ENCODE data around the gene FCSK.

The FCSK gene

DNA sequence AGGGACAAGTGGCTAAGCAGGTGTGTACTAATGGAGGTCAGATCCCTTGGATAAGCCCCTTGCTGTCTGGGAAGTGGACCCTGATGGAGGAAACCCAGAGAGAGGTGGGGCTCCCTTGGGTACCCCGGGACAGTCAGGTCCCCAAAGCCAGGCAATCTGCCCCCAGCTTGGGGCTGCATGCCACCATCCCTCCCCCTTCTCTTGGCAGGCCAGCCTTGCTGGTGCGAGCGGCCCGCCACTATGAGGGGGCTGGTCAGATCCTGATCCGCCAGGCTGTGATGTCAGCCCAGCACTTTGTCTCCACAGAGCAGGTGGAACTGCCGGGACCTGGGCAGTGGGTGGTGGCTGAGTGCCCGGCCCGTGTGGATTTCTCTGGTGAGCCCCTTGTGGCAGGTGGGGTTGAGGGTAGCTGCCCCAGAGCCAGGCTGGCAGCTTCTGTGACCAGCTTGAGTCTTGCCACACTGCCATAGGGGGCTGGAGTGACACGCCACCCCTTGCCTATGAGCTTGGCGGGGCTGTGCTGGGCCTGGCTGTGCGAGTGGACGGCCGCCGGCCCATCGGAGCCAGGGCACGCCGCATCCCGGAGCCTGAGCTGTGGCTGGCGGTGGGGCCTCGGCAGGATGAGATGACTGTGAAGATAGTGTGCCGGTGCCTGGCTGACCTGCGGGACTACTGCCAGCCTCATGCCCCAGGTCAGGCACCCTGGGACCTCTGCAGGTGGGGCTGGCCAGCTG is 20.1 kb downstream of the FCSK start:
- TF ChIP-seq, protein P1, sequence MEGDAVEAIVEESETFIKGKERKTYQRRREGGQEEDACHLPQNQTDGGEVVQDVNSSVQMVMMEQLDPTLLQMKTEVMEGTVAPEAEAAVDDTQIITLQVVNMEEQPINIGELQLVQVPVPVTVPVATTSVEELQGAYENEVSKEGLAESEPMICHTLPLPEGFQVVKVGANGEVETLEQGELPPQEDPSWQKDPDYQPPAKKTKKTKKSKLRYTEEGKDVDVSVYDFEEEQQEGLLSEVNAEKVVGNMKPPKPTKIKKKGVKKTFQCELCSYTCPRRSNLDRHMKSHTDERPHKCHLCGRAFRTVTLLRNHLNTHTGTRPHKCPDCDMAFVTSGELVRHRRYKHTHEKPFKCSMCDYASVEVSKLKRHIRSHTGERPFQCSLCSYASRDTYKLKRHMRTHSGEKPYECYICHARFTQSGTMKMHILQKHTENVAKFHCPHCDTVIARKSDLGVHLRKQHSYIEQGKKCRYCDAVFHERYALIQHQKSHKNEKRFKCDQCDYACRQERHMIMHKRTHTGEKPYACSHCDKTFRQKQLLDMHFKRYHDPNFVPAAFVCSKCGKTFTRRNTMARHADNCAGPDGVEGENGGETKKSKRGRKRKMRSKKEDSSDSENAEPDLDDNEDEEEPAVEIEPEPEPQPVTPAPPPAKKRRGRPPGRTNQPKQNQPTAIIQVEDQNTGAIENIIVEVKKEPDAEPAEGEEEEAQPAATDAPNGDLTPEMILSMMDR (conservative IDR thresholded peaks at IDR 0.05), result no peak
- no peak overlapping the region for H3K27ac ChIP-seq

DNA sequence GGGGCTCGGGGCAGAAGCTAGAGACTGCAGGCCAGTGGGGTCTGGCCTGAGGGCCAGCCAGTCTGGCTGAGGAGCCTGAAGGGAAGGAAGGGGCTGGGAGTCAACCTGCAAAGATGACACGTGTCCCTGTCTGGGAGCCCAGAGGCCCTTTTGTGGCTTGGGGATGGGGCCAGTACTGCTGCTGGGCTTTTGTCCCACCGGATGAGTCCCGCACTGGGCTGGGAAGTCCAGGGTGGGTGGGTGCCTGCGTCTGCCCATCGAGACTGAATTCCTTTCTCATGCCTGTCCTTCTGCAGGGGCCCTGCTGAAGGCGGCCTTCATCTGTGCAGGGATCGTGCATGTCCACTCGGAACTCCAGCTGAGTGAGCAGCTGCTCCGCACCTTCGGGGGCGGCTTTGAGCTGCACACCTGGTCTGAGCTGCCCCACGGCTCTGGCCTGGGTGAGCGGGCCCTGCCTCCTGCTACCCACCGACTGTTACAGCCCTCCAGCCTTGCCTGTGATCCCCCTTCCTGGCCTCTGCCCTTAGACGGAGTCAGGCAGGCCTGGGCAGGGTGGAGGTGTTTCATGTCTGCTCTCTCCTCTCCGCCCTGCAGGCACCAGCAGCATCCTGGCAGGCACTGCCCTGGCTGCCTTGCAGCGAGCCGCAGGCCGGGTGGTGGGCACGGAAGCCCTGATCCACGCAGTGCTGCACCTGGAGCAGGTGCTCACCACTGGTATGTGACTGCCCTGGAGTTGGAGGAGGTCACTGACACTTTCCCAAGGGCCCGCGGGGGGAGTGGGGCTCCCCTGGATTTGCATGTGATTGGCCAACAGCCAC is 20.9 kb downstream of the FCSK start:
- H3K27ac ChIP-seq, result no peak overlapping the region
- TF ChIP-seq, protein P1 (conservative IDR thresholded peaks at IDR 0.05), result no peak

DNA sequence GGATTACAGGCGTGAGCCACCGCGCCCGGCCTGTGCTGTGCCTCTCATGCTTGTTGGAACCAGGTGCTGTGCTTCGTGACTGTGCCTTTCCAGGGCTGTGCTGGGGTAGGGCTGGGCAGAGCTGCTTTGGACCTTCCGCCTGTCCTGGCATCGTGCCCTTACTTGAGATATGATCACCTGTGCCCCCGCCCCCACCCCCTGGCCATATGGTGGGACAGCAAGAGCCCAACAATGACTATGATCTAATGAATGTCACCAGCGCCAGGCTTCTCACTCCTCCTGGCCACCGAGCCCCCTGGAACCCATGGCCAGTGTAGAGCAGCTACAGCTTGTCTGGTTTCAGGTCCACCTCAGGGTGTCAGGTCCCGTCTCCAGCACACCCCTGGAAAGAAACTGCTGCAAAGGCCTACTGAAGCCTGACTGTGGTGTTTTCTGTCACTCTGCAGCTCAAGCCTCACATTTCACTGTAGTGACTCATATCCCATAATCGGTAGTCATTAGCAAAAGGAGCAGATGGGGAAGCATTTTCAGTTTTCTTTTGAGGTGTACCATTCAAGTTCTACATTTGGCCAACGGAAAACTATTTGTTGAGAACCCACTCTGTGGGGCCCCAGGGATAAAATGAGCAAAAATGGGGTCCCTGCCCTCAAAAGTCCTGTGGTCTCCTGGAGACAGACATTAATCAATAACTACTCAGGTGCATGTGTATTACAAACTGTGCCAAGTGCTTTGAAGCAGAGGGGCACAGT is 22.1 kb downstream of the FCSK start:
- H3K27ac ChIP-seq, result no peak overlapping the region
- TF ChIP-seq, protein P1 (conservative IDR thresholded peaks at IDR 0.05), result no peak

DNA sequence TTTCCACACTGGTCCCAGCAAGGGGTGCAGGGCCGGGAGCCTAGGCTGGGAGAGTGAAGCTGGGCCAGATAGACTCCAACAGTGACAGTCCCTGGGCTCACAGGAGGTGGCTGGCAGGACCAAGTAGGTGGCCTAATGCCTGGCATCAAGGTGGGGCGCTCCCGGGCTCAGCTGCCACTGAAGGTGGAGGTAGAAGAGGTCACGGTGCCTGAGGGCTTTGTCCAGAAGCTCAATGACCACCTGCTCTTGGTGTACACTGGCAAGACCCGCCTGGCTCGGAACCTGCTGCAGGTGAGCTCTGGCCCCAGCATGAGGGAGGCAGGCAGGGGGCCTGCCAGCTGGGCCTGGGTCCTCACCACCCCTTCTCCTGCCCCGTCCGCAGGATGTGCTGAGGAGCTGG is 23.8 kb downstream of the FCSK start:
- no peak overlapping the region for H3K27ac ChIP-seq
- TF ChIP-seq, protein P1 (conservative IDR thresholded peaks at IDR 0.05), result no peak

DNA sequence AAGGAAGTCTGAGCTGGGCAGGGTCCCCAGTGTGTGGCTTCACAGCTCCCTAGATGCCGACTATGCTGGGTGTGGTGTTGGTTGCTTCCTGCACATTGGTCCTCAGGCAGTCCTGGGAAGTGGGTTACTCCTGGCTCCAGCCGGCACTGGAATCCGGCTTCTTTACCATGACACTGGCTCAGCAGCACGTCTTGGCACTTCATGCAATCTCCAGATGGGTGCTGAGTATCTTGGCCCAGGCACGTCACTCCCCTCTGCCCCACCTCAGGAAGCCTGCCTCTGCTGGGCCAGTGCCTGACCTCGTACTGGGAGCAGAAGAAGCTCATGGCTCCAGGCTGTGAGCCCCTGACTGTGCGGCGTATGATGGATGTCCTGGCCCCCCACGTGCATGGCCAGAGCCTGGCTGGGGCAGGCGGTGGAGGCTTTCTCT is 24.5 kb downstream of the FCSK start:
- TF ChIP-seq, protein P1 (conservative IDR thresholded peaks at IDR 0.05), result no peak
- H3K27ac ChIP-seq, result no peak overlapping the region

DNA sequence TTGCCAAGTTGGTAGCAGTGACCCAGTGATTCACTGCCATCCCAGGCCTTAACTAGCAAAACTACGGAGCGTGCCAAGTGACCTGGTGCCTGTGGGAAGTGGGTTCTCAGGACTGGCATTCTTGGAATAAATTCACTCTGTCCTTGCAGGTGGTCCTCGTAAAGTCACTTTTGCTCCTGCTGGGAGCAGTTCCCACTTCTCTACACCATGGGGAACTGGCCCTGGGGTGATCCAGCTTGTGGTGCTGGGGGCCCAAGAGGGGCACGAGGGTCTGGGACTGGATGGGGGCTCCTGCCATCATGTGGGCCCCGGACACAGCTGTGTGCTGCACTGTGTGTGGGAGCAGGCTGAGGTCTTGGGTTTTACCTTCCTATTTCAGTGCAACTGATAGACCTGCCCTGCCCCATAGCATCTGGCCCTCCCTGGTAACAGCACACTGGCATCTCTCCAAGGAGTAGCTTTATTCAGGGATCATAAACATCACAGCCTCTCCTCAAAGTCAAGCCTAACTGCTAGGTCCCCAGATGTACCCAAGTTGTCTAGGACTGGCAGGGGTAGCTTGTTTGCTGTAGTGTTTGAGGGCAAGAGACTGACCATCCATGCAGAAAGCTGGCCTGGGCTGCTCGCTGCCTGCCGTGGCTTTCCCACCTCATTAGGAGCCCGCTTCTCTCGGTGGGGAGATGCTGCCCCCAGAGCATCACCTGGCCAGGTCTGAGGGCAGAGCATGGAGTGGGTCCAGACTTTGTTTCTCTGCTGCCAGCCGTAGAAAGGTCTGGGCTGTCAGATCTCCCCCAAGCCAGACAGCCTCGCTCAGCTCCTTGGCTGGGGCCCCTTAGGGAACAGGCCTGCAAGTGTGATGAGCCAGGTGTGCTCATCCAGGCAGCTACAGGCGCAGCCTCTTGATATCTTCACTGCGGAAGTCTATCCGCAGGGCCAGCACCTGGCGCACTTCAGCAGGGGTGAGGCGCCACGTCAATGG is 26.0 kb downstream of the FCSK start:
- TF ChIP-seq, protein P1 (conservative IDR thresholded peaks at IDR 0.05), result no peak
- H3K27ac ChIP-seq, result no peak overlapping the region
